Ascending aorta (tissue), 2 donors: ENCODE measurements around the gene GRID2. TPM values are rescaled to one million over a fixed set of nuclear protein-coding genes. Genes with fewer than 3 reads are reported as not detected.

ENCODE experiments used
- DNase-seq, 2 donors: peaks; one replicate each; pipeline ENCODE4 v3.0.0-alpha.2; 2019; ENCODE audit warnings: low spot score in 2 of 2
- H3K27ac ChIP-seq, 2 donors: fragments of 200-600 bp; sonication (generic); one replicate each; pipeline ENCODE4 v1.5.1; 2016 to 2017; ENCODE audit warnings: mild to moderate bottlenecking in 1 of 2
- H3K27me3 ChIP-seq: fragments of 200-600 bp; sonication (generic); one replicate; pipeline ENCODE4 v1.5.1; 2017
- H3K36me3 ChIP-seq, 2 donors: fragments of 200-600 bp; sonication (generic); one replicate each; pipeline ENCODE4 v1.5.1; 2016
- H3K4me1 ChIP-seq, 2 donors: fragments of 200-600 bp; sonication (generic); one replicate each; pipeline ENCODE4 v1.5.1; 2016 to 2017; ENCODE audit warnings: mild to moderate bottlenecking in 1 of 2
- H3K4me3 ChIP-seq, 2 donors: fragments of 200-600 bp; sonication (generic); one replicate each; pipeline ENCODE4 v1.5.1; 2016 to 2017; ENCODE audit warnings: mild to moderate bottlenecking in 1 of 2
- H3K9me3 ChIP-seq, 2 donors: fragments of 200-600 bp; sonication (generic); one replicate each; pipeline ENCODE4 v1.5.1; 2016
- intact Hi-C: fragments of 100-400 bp; cut with DNase I; formaldehyde crosslinking; loops from one replicate; pipeline ENCODE4 v1.15.1; 2023
- total RNA-seq: library from RNA; depleted of rRNA; stranded (reverse); fragments of >200 nt; gene quantifications from one replicate; pipeline ENCODE4 v1.1.0, GENCODE V29; 2016
- TF ChIP-seq, protein P1 (sequence below), 3 experiments: fragments of 200-600 bp in 2 of 3; fragments of 450-650 bp in 1 of 3; sonication (generic) in 2 of 3; IDR thresholded peaks; one replicate each; pipeline ENCODE4 v1.5.1; 2016 to 2019; ENCODE audit warnings: antibody characterized with exemption in 3 of 3, mild to moderate bottlenecking in 1 of 3, moderate library complexity in 1 of 3

GRID2 gene
- total RNA-seq, 1 donor from 2014 or later = not detected

DNA sequence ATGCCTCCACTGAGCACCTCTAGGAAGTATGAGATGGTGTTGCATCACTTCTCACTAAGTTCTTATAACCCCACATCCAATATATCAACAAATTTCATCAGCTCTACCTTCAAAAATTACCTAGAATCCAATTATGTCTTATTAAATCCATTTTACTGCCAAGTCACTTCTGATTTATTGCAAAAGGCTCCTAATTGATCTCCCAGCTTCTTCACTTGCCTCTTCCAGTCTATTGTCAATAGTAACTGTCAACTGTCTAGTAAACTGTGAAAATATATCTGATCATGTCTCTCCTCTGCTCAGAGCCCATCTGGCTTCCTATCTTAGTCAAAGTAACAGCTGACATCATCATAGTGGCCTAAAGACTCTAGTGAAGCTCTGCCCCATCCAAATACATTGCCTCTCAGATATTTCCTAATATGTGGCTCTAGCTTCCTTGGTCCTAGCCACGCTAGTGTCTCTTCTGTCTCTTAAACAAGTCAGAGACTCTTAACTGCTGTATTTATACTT lies 1110.3 kb downstream of the GRID2 start:
- H3K4me1 ChIP-seq = no peaks in the 10 kb centered on the region
- intact Hi-C loops = no loop called here
- no peaks in the 10 kb centered on the region for H3K9me3 ChIP-seq
- H3K27me3 ChIP-seq = no peaks in the 10 kb centered on the region
- no peak for DNase-seq
- no peak overlapping the region for H3K4me3 ChIP-seq
- H3K27ac ChIP-seq = no peak overlapping the region
- H3K36me3 ChIP-seq = no peaks in the 10 kb centered on the region
- TF ChIP-seq, protein P1, sequence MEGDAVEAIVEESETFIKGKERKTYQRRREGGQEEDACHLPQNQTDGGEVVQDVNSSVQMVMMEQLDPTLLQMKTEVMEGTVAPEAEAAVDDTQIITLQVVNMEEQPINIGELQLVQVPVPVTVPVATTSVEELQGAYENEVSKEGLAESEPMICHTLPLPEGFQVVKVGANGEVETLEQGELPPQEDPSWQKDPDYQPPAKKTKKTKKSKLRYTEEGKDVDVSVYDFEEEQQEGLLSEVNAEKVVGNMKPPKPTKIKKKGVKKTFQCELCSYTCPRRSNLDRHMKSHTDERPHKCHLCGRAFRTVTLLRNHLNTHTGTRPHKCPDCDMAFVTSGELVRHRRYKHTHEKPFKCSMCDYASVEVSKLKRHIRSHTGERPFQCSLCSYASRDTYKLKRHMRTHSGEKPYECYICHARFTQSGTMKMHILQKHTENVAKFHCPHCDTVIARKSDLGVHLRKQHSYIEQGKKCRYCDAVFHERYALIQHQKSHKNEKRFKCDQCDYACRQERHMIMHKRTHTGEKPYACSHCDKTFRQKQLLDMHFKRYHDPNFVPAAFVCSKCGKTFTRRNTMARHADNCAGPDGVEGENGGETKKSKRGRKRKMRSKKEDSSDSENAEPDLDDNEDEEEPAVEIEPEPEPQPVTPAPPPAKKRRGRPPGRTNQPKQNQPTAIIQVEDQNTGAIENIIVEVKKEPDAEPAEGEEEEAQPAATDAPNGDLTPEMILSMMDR (IDR thresholded peaks at IDR 0.05) = no peak

DNA sequence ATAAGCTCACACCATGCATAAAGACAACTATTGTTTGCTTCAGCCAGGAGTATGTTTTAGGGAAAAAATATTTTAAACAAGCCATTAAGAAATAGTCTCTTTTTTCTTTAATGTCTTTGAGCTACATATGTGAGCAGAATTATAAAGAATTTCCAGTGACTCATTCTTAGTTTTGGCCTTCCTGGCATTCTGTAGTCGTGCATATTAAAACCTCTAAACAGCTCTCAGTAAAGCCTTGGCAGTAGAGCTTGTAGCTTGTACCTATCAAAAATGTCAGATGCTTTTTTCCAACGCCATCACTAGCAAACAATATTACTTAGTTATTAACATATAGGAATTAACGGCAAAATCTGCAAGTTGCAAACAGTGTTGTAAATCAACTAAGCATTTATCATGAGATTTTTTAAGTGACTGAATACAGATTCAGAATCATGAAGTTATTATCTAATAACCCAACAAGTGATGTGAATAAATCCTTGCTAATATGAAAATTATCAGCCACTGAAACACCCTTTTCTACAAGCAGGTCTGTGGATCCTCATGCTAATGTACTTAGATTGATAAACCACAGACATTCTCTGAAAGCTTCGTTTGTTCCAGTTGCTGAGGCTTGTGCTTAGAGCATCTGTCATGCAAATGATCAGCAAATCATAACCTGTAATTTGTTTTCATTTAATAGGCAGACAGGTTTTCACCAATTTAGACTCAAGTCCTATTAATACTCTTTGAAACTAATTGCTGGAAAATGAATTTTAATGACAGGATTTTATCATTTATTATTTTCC lies 1112.8 kb downstream of the GRID2 start:
- TF ChIP-seq, protein P1 (IDR thresholded peaks at IDR 0.05) = no peak
- intact Hi-C loops = no loop called here
- Histone ChIP-seq H3K36me3 (no peaks in the 10 kb centered on the region), H3K27ac (no peak overlapping the region), H3K9me3 (no peaks in the 10 kb centered on the region), H3K27me3 (no peaks in the 10 kb centered on the region), H3K4me3 (no peak overlapping the region), H3K4me1 (no peaks in the 10 kb centered on the region)
- DNase-seq = no peak

DNA sequence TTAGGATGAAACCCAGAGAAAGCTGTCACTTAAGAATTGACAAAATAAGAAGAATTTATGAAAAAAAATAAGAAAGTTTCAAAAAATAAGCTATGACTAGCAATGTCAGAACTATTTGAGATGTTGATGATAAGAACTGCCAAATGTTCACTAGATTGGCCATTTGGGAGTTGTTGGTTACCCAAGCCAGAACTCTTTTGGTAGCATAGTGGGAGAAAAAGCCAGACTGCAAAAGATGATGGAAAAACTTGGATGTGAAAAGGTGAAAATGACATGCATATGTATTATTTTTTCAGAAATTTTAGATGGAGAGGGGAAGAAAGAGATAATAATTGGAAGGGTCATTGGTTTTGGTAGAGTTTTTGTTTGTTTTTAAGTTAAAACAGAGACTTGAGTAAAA lies 1127.6 kb downstream of the GRID2 start:
- Histone ChIP-seq H3K36me3 (no peaks in the 10 kb centered on the region), H3K9me3 (no peaks in the 10 kb centered on the region), H3K4me1 (no peaks in the 10 kb centered on the region), H3K27ac (no peak overlapping the region), H3K27me3 (no peaks in the 10 kb centered on the region), H3K4me3 (no peak overlapping the region)
- no peak for DNase-seq
- TF ChIP-seq, protein P1 (IDR thresholded peaks at IDR 0.05) = no peak
- intact Hi-C loops = no loop called here

DNA sequence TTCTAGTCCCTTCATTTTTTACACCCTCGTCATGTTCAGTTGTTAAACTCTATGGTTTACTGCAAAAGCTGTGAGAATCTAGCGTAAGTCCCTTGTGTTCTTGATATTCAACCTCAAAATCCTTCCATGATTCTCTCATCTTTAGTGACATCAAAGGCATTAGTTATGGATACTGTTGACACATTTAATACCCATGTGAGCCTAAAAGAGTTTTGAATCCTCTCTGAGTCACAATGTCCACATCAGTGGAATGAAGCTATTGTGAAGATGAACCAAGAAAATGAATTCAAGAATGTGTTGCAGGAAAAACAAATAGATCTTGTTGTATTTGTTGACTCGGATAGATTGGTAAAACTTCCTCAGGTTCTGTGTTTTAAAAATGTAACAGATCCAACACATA lies 1130.1 kb downstream of the GRID2 start:
- intact Hi-C loops = no loop called here
- DNase-seq = no peak
- H3K9me3 ChIP-seq = no peaks in the 10 kb centered on the region

DNA sequence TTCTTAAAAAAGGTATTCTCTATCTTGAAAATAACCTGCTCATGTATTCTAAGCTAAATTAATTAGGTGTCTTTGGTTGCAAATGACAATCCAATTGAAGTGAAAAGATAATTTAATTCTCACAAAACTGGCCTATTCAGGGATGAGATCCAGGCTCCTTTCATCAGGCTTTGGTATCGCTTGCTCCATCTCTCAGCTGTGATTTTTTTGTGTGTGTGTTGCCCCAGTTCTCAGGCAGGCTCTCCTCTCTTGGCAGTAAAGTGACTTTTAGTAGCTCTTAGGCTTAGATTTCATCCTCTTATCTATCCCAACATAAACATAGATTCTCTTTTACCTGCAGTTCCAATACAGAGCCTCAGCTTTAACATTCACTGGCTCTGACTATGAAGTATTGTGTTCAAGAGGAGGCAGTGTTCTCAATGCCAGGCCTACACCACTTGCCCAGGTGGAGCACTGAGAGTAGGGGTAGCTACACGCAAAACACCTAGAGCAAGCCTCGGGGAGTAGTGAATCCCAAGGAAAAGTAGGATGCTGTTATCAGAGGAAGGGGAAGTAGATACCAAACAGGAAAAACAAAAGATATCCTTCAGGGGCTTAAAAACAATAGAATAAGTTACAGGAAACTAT lies 1132.3 kb downstream of the GRID2 start:
- no peak for DNase-seq
- Histone ChIP-seq H3K27ac (no peak overlapping the region), H3K4me1 (no peaks in the 10 kb centered on the region), H3K9me3 (no peaks in the 10 kb centered on the region), H3K27me3 (no peaks in the 10 kb centered on the region), H3K4me3 (no peak overlapping the region), H3K36me3 (no peaks in the 10 kb centered on the region)
- TF ChIP-seq, protein P1 (IDR thresholded peaks at IDR 0.05) = no peak
- intact Hi-C loops = no loop called here

More for the DNA sequence above, 1130.1 kb downstream of the GRID2 start:
- no peaks in the 10 kb centered on the region for H3K36me3 ChIP-seq
- no peaks in the 10 kb centered on the region for H3K4me1 ChIP-seq
- no peak overlapping the region for H3K4me3 ChIP-seq
- no peak overlapping the region for H3K27ac ChIP-seq
- H3K27me3 ChIP-seq = no peaks in the 10 kb centered on the region
- TF ChIP-seq, protein P1 (IDR thresholded peaks at IDR 0.05) = no peak
